H1 (cell line): Measurements from ENCODE around the gene OR2T11.

Source experiments
- BRCA1 ChIP-seq: IDR thresholded peaks from 2 replicates; pipeline ENCODE4 v1.6.1; 2012; ENCODE audit warnings: low read depth, low read length, improper control_type of control experiment
- EP300 ChIP-seq, 2 experiments: IDR thresholded peaks; 1 replicate in 1 of 2; 2 replicates in 1 of 2; pipeline ENCODE4 v1.6.1; 2011 to 2012; ENCODE audit warnings: low read depth in 2 of 2, low read length in 2 of 2, mild to moderate bottlenecking in 2 of 2, borderline replicate concordance in 1 of 2, inconsistent platforms in 1 of 2, moderate library complexity in 1 of 2
- EZH2 ChIP-seq: fragments of 200-600 bp; sonication (generic); IDR thresholded peaks from 2 replicates; pipeline ENCODE4 v1.7.1; 2012; ENCODE audit warnings: low read depth, mild to moderate bottlenecking, moderate library complexity, low read length, inconsistent platforms; ENCODE audit not compliant: severe bottlenecking
- GABPA ChIP-seq: IDR thresholded peaks from 2 replicates; pipeline ENCODE4 v1.6.1; 2011; ENCODE audit warnings: mild to moderate bottlenecking, low read length, moderate library complexity, borderline replicate concordance; ENCODE audit not compliant: insufficient read depth
- MAFK ChIP-seq: IDR thresholded peaks from 2 replicates; pipeline ENCODE4 v1.6.1; 2012; ENCODE audit warnings: low read depth, mild to moderate bottlenecking, improper control_type of control experiment, low read length
- POLR2A ChIP-seq, 2 experiments: IDR thresholded peaks; 1 replicate in 1 of 2; 2 replicates in 1 of 2; pipeline ENCODE4 v1.6.1; 2011; ENCODE audit warnings: low read depth in 2 of 2, low read length in 2 of 2, mild to moderate bottlenecking in 2 of 2; ENCODE audit errors: control extremely low read depth in 1 of 2
- POLR2AphosphoS5 ChIP-seq: IDR thresholded peaks from 2 replicates; pipeline ENCODE4 v1.6.1; 2011; ENCODE audit warnings: low read depth, low read length
- SRF ChIP-seq: IDR thresholded peaks from 2 replicates; pipeline ENCODE4 v1.6.1; 2011; ENCODE audit warnings: mild to moderate bottlenecking, low read depth, low read length, moderate library complexity
- TF ChIP-seq, protein P1 (sequence below), 3 experiments: IDR thresholded peaks; 1 replicate in 2 of 3; 2 replicates in 1 of 3; pipeline versions ENCODE4 v1.5.1 to v1.6.1; 2011; ENCODE audit warnings: low read length in 3 of 3, mild to moderate bottlenecking in 3 of 3, inconsistent platforms in 2 of 3, low read depth in 1 of 3, moderate library complexity in 1 of 3; ENCODE audit not compliant: insufficient read depth in 1 of 3; ENCODE audit errors: control extremely low read depth in 1 of 3
- TF ChIP-seq, protein P2 (sequence below): IDR thresholded peaks from 2 replicates; pipeline ENCODE4 v1.6.1; 2011; ENCODE audit warnings: low read depth, mild to moderate bottlenecking, low read length; ENCODE audit not compliant: insufficient read depth

GRCh38 chr1:248611883-248612414 lies 22.9 kb downstream of the OR2T11 start:
- TF ChIP-seq POLR2A (IDR thresholded peaks at IDR 0.05; ENCODE audit: control extremely low read depth in 1 of 2, low read depth in 2 of 2, low read length in 2 of 2) (no peak), SRF (no peak), POLR2AphosphoS5 (no peak), MAFK (no peak), GABPA (no peak), EZH2 (no peak), BRCA1 (no peak), EP300 (IDR thresholded peaks at IDR 0.05; ENCODE audit: borderline replicate concordance in 1 of 2, low read depth in 2 of 2, low read length in 2 of 2) (no peak)
- TF ChIP-seq, protein P1, sequence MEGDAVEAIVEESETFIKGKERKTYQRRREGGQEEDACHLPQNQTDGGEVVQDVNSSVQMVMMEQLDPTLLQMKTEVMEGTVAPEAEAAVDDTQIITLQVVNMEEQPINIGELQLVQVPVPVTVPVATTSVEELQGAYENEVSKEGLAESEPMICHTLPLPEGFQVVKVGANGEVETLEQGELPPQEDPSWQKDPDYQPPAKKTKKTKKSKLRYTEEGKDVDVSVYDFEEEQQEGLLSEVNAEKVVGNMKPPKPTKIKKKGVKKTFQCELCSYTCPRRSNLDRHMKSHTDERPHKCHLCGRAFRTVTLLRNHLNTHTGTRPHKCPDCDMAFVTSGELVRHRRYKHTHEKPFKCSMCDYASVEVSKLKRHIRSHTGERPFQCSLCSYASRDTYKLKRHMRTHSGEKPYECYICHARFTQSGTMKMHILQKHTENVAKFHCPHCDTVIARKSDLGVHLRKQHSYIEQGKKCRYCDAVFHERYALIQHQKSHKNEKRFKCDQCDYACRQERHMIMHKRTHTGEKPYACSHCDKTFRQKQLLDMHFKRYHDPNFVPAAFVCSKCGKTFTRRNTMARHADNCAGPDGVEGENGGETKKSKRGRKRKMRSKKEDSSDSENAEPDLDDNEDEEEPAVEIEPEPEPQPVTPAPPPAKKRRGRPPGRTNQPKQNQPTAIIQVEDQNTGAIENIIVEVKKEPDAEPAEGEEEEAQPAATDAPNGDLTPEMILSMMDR (IDR thresholded peaks at IDR 0.05; ENCODE audit: control extremely low read depth in 1 of 3, insufficient read depth in 1 of 3, low read depth in 1 of 3, low read length in 3 of 3) = no peak
- TF ChIP-seq, protein P2, sequence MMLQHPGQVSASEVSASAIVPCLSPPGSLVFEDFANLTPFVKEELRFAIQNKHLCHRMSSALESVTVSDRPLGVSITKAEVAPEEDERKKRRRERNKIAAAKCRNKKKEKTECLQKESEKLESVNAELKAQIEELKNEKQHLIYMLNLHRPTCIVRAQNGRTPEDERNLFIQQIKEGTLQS = no peak
